Mucosa of stomach (tissue), 1 donor: ENCODE results near the gene C12orf43.

Source experiments
- H3K27me3 ChIP-seq: one replicate; pipeline ENCODE4 v1.7.0; 2013; ENCODE audit warnings: mild to moderate bottlenecking, low read length; ENCODE audit not compliant: control insufficient read depth, insufficient read depth
- H3K36me3 ChIP-seq: one replicate; pipeline ENCODE4 v1.7.0; 2013; ENCODE audit warnings: low read length; ENCODE audit not compliant: control insufficient read depth, insufficient read depth
- H3K4me1 ChIP-seq: one replicate; pipeline ENCODE4 v1.7.0; 2013; ENCODE audit warnings: mild to moderate bottlenecking, low read length; ENCODE audit not compliant: control insufficient read depth, insufficient read depth
- H3K4me3 ChIP-seq: one replicate; pipeline ENCODE4 v1.7.0; 2013; ENCODE audit warnings: low read length
- H3K9ac ChIP-seq: one replicate; pipeline ENCODE4 v1.7.0; 2013; ENCODE audit warnings: mild to moderate bottlenecking, low read length, moderate library complexity
- H3K9me3 ChIP-seq: one replicate; pipeline ENCODE4 v1.7.0; 2013; ENCODE audit warnings: mild to moderate bottlenecking, low read length, moderate library complexity; ENCODE audit not compliant: control insufficient read depth
- donor health status: Pancreatic carcinoma.

C12orf43 gene

GRCh38 chr12:121003650-121004049 is 12.6 kb downstream of the C12orf43 start:
- Histone ChIP-seq H3K9ac (no peak overlapping the region), H3K36me3 (no peaks in the 10 kb centered on the region), H3K4me1 (peaks cover 20% of the 10 kb centered on the region), H3K9me3 (no peaks in the 10 kb centered on the region), H3K27me3 (no peaks in the 10 kb centered on the region), H3K4me3 (no peak overlapping the region)

DNA sequence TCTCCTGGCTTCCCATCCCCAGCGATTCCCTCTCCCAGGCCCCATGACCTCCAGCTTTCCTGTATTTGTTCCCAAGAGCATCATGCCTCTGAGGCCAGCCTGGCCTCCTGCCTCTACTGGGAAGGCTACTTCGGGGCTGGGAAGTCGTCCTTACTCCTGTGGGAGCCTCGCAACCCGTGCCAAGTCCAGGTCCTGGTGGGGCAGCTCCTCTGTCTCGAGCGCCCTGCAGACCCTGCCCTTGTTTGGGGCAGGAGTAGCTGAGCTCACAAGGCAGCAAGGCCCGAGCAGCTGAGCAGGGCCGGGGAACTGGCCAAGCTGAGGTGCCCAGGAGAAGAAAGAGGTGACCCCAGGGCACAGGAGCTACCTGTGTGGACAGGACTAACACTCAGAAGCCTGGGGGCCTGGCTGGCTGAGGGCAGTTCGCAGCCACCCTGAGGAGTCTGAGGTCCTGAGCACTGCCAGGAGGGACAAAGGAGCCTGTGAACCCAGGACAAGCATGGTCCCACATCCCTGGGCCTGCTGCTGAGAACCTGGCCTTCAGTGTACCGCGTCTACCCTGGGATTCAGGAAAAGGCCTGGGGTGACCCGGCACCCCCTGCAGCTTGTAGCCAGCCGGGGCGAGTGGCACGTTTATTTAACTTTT is 14.3 kb downstream of the C12orf43 start:
- Histone ChIP-seq H3K4me1 (peaks cover 20% of the 10 kb centered on the region), H3K27me3 (no peaks in the 10 kb centered on the region), H3K9ac (no peak overlapping the region), H3K4me3 (no peak overlapping the region), H3K36me3 (no peaks in the 10 kb centered on the region), H3K9me3 (no peaks in the 10 kb centered on the region)

- H3K36me3 ChIP-seq: no peaks in the 10 kb centered on the region
- H3K9me3 ChIP-seq: no peaks in the 10 kb centered on the region
- no peak overlapping the region for H3K9ac ChIP-seq
- H3K4me1 ChIP-seq: peaks cover 20% of the 10 kb centered on the region
- H3K4me3 ChIP-seq: no peak overlapping the region
- H3K27me3 ChIP-seq: no peaks in the 10 kb centered on the region
Observed at GRCh38 chr12:121001060-121001459, 15.2 kb downstream of the C12orf43 start.

DNA sequence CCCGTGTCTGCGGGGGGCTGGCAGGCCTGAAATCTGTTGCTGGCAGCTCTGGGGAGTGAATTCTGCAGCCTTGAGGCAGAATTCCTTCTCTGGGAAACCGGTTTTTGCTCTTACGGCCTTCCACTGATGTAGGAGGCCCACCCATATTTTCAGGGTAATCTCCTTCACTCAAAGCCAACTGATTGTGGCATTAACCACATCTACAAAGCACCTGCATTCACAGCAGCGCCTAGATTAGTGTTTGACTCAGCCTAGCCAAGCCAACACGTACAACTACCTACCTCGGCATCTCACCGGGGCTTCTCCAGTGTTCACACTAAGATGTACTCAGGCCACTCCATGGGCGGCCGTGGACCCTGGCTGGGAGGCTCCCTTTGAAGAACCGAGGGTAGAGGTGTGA is 15.8 kb downstream of the C12orf43 start:
- H3K9ac ChIP-seq: no peak overlapping the region
- peaks cover 4% of the 10 kb centered on the region for H3K36me3 ChIP-seq
- no peak overlapping the region for H3K4me3 ChIP-seq

GRCh38 chr12:120999191-121000120 is 16.8 kb downstream of the C12orf43 start:
- peaks cover 20% of the 10 kb centered on the region for H3K4me1 ChIP-seq
- H3K4me3 ChIP-seq: no peak overlapping the region
- H3K36me3 ChIP-seq: peaks cover 14% of the 10 kb centered on the region
- no peak overlapping the region for H3K9ac ChIP-seq
- no peaks in the 10 kb centered on the region for H3K27me3 ChIP-seq
- no peaks in the 10 kb centered on the region for H3K9me3 ChIP-seq

More for the DNA sequence above, 15.8 kb downstream of the C12orf43 start:
- Histone ChIP-seq H3K4me1 (peaks cover 20% of the 10 kb centered on the region), H3K9me3 (no peaks in the 10 kb centered on the region), H3K27me3 (no peaks in the 10 kb centered on the region)

DNA sequence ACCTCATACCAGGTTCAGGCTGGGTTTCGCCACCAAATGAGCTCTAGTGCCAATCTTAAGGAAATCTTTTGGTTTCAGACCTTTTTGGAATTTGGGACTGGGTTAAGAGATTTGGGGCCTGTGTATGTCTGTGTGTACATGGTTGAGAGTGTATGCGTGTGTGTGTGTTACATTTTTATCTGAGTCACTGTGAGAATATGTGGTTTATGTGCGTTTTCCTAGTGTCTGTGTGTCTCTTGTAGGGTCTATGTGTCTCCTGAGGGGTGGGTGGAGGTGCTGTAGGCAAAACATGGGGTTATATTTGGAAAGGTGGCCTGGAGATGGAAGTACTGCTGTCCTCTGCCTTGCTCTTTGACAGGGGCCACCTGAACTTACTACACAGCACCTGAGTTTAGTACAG is 17.9 kb downstream of the C12orf43 start:
- no peaks in the 10 kb centered on the region for H3K27me3 ChIP-seq
- H3K9ac ChIP-seq: no peak overlapping the region
- no peaks in the 10 kb centered on the region for H3K9me3 ChIP-seq
- H3K4me3 ChIP-seq: no peak overlapping the region
- H3K36me3 ChIP-seq: peaks cover 18% of the 10 kb centered on the region
- H3K4me1 ChIP-seq: peaks cover 20% of the 10 kb centered on the region

GRCh38 chr12:120997448-120997847 is 18.8 kb downstream of the C12orf43 start:
- Histone ChIP-seq H3K4me1 (peaks cover 20% of the 10 kb centered on the region), H3K9me3 (no peaks in the 10 kb centered on the region), H3K27me3 (no peaks in the 10 kb centered on the region), H3K4me3 (no peak overlapping the region), H3K36me3 (peaks cover 18% of the 10 kb centered on the region), H3K9ac (no peak overlapping the region)

GRCh38 chr12:120996133-120996746 is 20.0 kb downstream of the C12orf43 start:
- H3K36me3 ChIP-seq: peaks cover 18% of the 10 kb centered on the region
- H3K4me1 ChIP-seq: peaks cover 18% of the 10 kb centered on the region
- H3K4me3 ChIP-seq: no peak overlapping the region
- no peak overlapping the region for H3K9ac ChIP-seq
- no peaks in the 10 kb centered on the region for H3K9me3 ChIP-seq
- no peaks in the 10 kb centered on the region for H3K27me3 ChIP-seq

GRCh38 chr12:120994589-120995337 is 21.5 kb downstream of the C12orf43 start:
- H3K4me1 ChIP-seq: peaks cover 5% of the 10 kb centered on the region
- no peaks in the 10 kb centered on the region for H3K9me3 ChIP-seq
- no peak overlapping the region for H3K9ac ChIP-seq
- H3K27me3 ChIP-seq: no peaks in the 10 kb centered on the region
- H3K4me3 ChIP-seq: no peak overlapping the region
- H3K36me3 ChIP-seq: peaks cover 18% of the 10 kb centered on the region

DNA sequence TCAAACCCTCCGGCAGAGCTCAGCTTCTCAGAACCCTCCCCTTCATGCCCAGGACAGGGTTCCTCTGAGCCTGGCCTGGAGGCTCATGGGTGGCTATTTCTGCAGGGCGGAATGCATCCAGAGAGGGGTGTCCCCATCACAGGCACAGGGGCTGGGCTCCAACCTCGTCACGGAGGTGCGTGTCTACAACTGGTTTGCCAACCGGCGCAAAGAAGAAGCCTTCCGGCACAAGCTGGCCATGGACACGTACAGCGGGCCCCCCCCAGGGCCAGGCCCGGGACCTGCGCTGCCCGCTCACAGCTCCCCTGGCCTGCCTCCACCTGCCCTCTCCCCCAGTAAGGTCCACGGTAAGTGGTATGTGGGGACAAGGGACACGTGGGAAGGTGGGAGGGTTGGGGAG is 22.2 kb downstream of the C12orf43 start:
- Histone ChIP-seq H3K4me1 (no peaks in the 10 kb centered on the region), H3K4me3 (no peak overlapping the region), H3K27me3 (no peaks in the 10 kb centered on the region), H3K9ac (no peak overlapping the region), H3K36me3 (peaks cover 18% of the 10 kb centered on the region), H3K9me3 (no peaks in the 10 kb centered on the region)

DNA sequence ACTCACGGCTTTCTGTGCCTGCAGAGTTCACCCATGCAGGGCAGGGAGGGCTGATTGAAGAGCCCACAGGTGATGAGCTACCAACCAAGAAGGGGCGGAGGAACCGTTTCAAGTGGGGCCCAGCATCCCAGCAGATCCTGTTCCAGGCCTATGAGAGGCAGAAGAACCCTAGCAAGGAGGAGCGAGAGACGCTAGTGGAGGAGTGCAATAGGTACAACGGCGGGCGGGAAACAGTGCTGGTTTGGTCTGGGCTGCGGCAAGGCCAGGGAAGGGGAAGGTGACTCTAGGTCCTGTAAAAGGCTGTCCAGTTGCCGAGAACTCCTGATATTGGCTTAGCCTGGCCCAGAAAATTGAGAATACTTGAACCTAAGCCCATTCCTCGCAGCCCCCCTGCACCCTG is 22.8 kb downstream of the C12orf43 start:
- Histone ChIP-seq H3K36me3 (peaks cover 18% of the 10 kb centered on the region), H3K9ac (no peak overlapping the region), H3K27me3 (no peaks in the 10 kb centered on the region), H3K4me3 (no peak overlapping the region), H3K4me1 (no peaks in the 10 kb centered on the region), H3K9me3 (no peaks in the 10 kb centered on the region)
